GM10847 (cell line): ENCODE data around the gene FNBP1.
A peak's percentile ranks its signal among the peaks of the same experiment; 100 is the strongest.

Experiments
- POLR2A ChIP-seq: IDR thresholded peaks from 2 replicates; pipeline ENCODE4 v1.6.1; 2011; ENCODE audit not compliant: insufficient read length; ENCODE audit errors: extremely low read depth

The FNBP1 gene

GRCh38 chr9:130053504-130054324 lies 10.7 kb upstream of the FNBP1 start, which contains the start of gene GPR107:
Gene GPR107 (plus strand): TSS chr9:130053906. CDS start chr9:130053933, 27 bp downstream.
- peak; percentile 79 for TF ChIP-seq POLR2A

- no peak for TF ChIP-seq POLR2A
These were observed 10.1 kb upstream of the FNBP1 start for GRCh38 chr9:130053109-130053503.

GRCh38 chr9:130051855-130052254 lies 8.9 kb upstream of the FNBP1 start:
- TF ChIP-seq POLR2A, result no peak

- no peak for TF ChIP-seq POLR2A
These were observed 7.5 kb upstream of the FNBP1 start for GRCh38 chr9:130050462-130050861.

GRCh38 chr9:130049431-130050210 lies 6.6 kb upstream of the FNBP1 start:
- no peak for TF ChIP-seq POLR2A

- TF ChIP-seq POLR2A, result no peak
These were observed 2.9 kb upstream of the FNBP1 start for GRCh38 chr9:130045725-130046450.

GRCh38 chr9:130043654-130044623 lies 950 bp upstream of the FNBP1 start:
- TF ChIP-seq POLR2A, result no peak

- no peak for TF ChIP-seq POLR2A
These were observed 544 bp downstream of the FNBP1 start for GRCh38 chr9:130042406-130042884.

GRCh38 chr9:130041648-130042405 lies 1.2 kb downstream of the FNBP1 start:
- no peak for TF ChIP-seq POLR2A

- no peak for TF ChIP-seq POLR2A
These were observed 1.9 kb downstream of the FNBP1 start for GRCh38 chr9:130040984-130041647.

GRCh38 chr9:130039528-130040147 lies 3.4 kb downstream of the FNBP1 start:
- TF ChIP-seq POLR2A, result no peak

GRCh38 chr9:130036099-130036498 lies 6.9 kb downstream of the FNBP1 start:
- TF ChIP-seq POLR2A, result no peak

GRCh38 chr9:130034570-130034969 lies 8.4 kb downstream of the FNBP1 start:
- no peak for TF ChIP-seq POLR2A
